GM23338 (cell line): Measurements from ENCODE around the gene MEI1. TPM values are rescaled to one million over a fixed set of nuclear protein-coding genes. Genes with fewer than 3 reads are reported as not detected.

Source experiments
- ATAC-seq: fragments of 200-7000 bp; cut with Tn5 transposase; 3 replicates; pipeline ENCODE4 v1.9.1; 2020
- DNase-seq: peaks from one replicate; pipeline ENCODE4 v3.0.0-alpha.2; 2015; ENCODE audit warnings: low spot score
- H2AFZ ChIP-seq: fragments of 200-600 bp; sonication (generic); 2 replicates; pipeline ENCODE4 v1.8.0; 2016; ENCODE audit warnings: antibody characterized with exemption, mild to moderate bottlenecking, moderate library complexity
- H3F3A ChIP-seq: fragments of 200-600 bp; sonication (generic); replicated peaks from 2 replicates; pipeline ENCODE4 v1.8.0; 2017; ENCODE audit warnings: antibody characterized with exemption, mixed run types, low read depth
- H3K27ac ChIP-seq: fragments of 200-600 bp; sonication (generic); 2 replicates; pipeline ENCODE4 v1.6.1; 2016; ENCODE audit warnings: low read depth
- H3K27me3 ChIP-seq: fragments of 200-600 bp; sonication (generic); 2 replicates; pipeline ENCODE4 v1.8.0; 2016; ENCODE audit warnings: mild to moderate bottlenecking, mixed run types, moderate library complexity; ENCODE audit not compliant: insufficient read depth
- H3K36me3 ChIP-seq: fragments of 200-600 bp; sonication (generic); 2 replicates; pipeline ENCODE4 v1.8.0; 2016; ENCODE audit warnings: mild to moderate bottlenecking; ENCODE audit not compliant: insufficient read depth
- H3K4me1 ChIP-seq: fragments of 200-600 bp; sonication (generic); 2 replicates; pipeline ENCODE4 v1.8.0; 2016; ENCODE audit warnings: mild to moderate bottlenecking, moderate library complexity; ENCODE audit not compliant: insufficient read depth
- H3K4me2 ChIP-seq: fragments of 200-600 bp; sonication (generic); 2 replicates; pipeline ENCODE4 v1.7.1; 2017; ENCODE audit warnings: mixed run types
- H3K4me3 ChIP-seq: fragments of 200-600 bp; sonication (generic); 2 replicates; pipeline ENCODE4 v1.6.1; 2016; ENCODE audit warnings: mixed run types
- H3K79me2 ChIP-seq: fragments of 200-600 bp; sonication (generic); replicated peaks from 2 replicates; pipeline ENCODE4 v1.8.0; 2017; ENCODE audit warnings: mild to moderate bottlenecking; ENCODE audit not compliant: insufficient read depth
- H3K9me2 ChIP-seq: fragments of 200-600 bp; sonication (generic); 2 replicates; pipeline ENCODE4 v1.8.0; 2017; ENCODE audit not compliant: insufficient read depth
- H4K20me1 ChIP-seq: fragments of 200-600 bp; sonication (generic); replicated peaks from 2 replicates; pipeline ENCODE4 v1.8.0; 2017; ENCODE audit warnings: mild to moderate bottlenecking; ENCODE audit not compliant: insufficient read depth
- H3K27ac Mint-ChIP-seq: 2 replicates; pipeline ENCODE4 v1.8.0; 2020; ENCODE audit warnings: inconsistent platforms, mild to moderate bottlenecking, moderate library complexity, mixed read lengths
- H3K27me3 Mint-ChIP-seq: 3 replicates; pipeline ENCODE4 v1.8.0; 2022; ENCODE audit warnings: low read depth, mild to moderate bottlenecking, moderate library complexity, mixed read lengths, inconsistent platforms; ENCODE audit not compliant: insufficient read depth, poor library complexity
- H3K36me3 Mint-ChIP-seq: 3 replicates; pipeline ENCODE4 v1.8.0; 2021; ENCODE audit warnings: low read depth, mild to moderate bottlenecking, inconsistent platforms, moderate library complexity, mixed read lengths
- H3K4me1 Mint-ChIP-seq: 3 replicates; pipeline ENCODE4 v1.8.0; 2020; ENCODE audit warnings: mild to moderate bottlenecking, inconsistent platforms, mixed read lengths
- H3K4me3 Mint-ChIP-seq: 3 replicates; pipeline ENCODE4 v1.8.0; 2021; ENCODE audit warnings: moderate library complexity, mild to moderate bottlenecking, inconsistent platforms, mixed read lengths
- H3K9me3 Mint-ChIP-seq: 3 replicates; pipeline ENCODE4 v1.8.0; 2020; ENCODE audit warnings: moderate library complexity, mild to moderate bottlenecking, inconsistent platforms, mixed read lengths
- CREB1 ChIP-seq: fragments of 250-450 bp; sonication (Bioruptor Pico); IDR thresholded peaks from 2 replicates; pipeline ENCODE4 v1.5.0; 2020; ENCODE audit warnings: low read depth, mild to moderate bottlenecking, moderate library complexity
- CTCF ChIP-seq, 2 experiments: fragments of 200-600 bp in 1 of 2; sonication (generic) in 1 of 2; conservative IDR thresholded peaks; 2 replicates each; pipeline versions ENCODE4 v1.5.1 to v1.6.1; 2016 to 2017; ENCODE audit warnings: antibody characterized with exemption in 2 of 2, low read depth in 2 of 2, mild to moderate bottlenecking in 2 of 2, moderate library complexity in 1 of 2
- ETS1 ChIP-seq: IDR thresholded peaks from 2 replicates; pipeline ENCODE4 v1.6.1; 2016; ENCODE audit warnings: antibody characterized with exemption
- EZH2 ChIP-seq: fragments of 200-600 bp; sonication (generic); IDR thresholded peaks from one replicate; pipeline ENCODE4 v1.8.0; 2017; ENCODE audit warnings: antibody characterized with exemption, mild to moderate bottlenecking, low read depth; ENCODE audit not compliant: unreplicated experiment
- EZH2phosphoT487 ChIP-seq: fragments of 200-600 bp; sonication (generic); IDR thresholded peaks from one replicate; pipeline ENCODE4 v1.8.1; 2018; ENCODE audit warnings: antibody characterized with exemption; ENCODE audit not compliant: unreplicated experiment
- JUNB ChIP-seq: IDR thresholded peaks from one replicate; pipeline ENCODE4 v1.6.1; 2016; ENCODE audit warnings: antibody characterized with exemption; ENCODE audit not compliant: unreplicated experiment
- NANOG ChIP-seq: IDR thresholded peaks from 2 replicates; pipeline ENCODE4 v1.6.1; 2016; ENCODE audit warnings: antibody characterized with exemption, borderline replicate concordance
- POLR2AphosphoS5 ChIP-seq: IDR thresholded peaks from 2 replicates; pipeline ENCODE4 v1.6.1; 2016; ENCODE audit warnings: antibody characterized with exemption, low read depth
- STAT1 ChIP-seq: IDR thresholded peaks from one replicate; pipeline ENCODE4 v1.6.1; 2016; ENCODE audit warnings: antibody characterized with exemption; ENCODE audit not compliant: unreplicated experiment
- ZNF114 ChIP-seq: fragments of 250-450 bp; sonication (Bioruptor Pico); IDR thresholded peaks from 2 replicates; pipeline ENCODE4 v1.5.0; 2020; ENCODE audit warnings: mild to moderate bottlenecking, moderate library complexity
- ZNF331 ChIP-seq: fragments of 250-450 bp; sonication (Bioruptor Pico); IDR thresholded peaks from 2 replicates; pipeline ENCODE4 v1.5.0; 2020; ENCODE audit warnings: low read depth, mild to moderate bottlenecking, moderate library complexity
- ZNF462 ChIP-seq: fragments of 250-450 bp; sonication (Bioruptor Pico); IDR thresholded peaks from 2 replicates; pipeline ENCODE4 v1.5.0; 2020; ENCODE audit warnings: mild to moderate bottlenecking, moderate library complexity
- polyA plus RNA-seq: library from polyadenylated mRNA; unstranded; fragments of >200 nt; fragmentation: Nextera tagmentation; extraction: Ambion mirVana; gene quantifications from 2 replicates; pipeline ENCODE4 v1.2.1, GENCODE V29; 2016
- total RNA-seq: library from RNA; depleted of rRNA; stranded (reverse); fragments of >200 nt; shearing (Covaris generic); gene quantifications from 2 replicates; pipeline ENCODE4 v1.2.3, GENCODE V29; 2014
- TF ChIP-seq, protein P1 (sequence below): IDR thresholded peaks from one replicate; pipeline ENCODE4 v1.6.1; 2018; ENCODE audit warnings: antibody characterized with exemption; ENCODE audit not compliant: unreplicated experiment

Gene MEI1
- total and polyA plus RNA-seq, 2 experiments from 2014 or later: 0.28 to 0.87 TPM

GRCh38 chr22:41821471-41822316 lies 122.4 kb downstream of the MEI1 start:
- DNase-seq (no peak), ATAC-seq (no peak)
- Histone ChIP-seq H3K4me1 (peaks cover 10% of the 10 kb centered on the region), H3K79me2 (no peaks in the 10 kb centered on the region), H3K4me2 (no peak overlapping the region), H3K27ac (no peak overlapping the region), H3K4me3 (no peak overlapping the region), H3K36me3 (no peaks in the 10 kb centered on the region; the same call in 1 of the 2 replicates), H3K9me2 (no peaks in the 10 kb centered on the region), H3K27me3 (no peaks in the 10 kb centered on the region), H4K20me1 (peaks cover 10% of the 10 kb centered on the region; the same call in 1 of the 2 replicates), H3F3A (no peaks in the 10 kb centered on the region), H2AFZ (no peak overlapping the region)
- Mint-ChIP-seq H3K4me1 (peaks cover 30% of the 10 kb centered on the region), H3K27me3 (peaks cover 11% of the 10 kb centered on the region), H3K36me3 (peaks cover 12% of the 10 kb centered on the region), H3K27ac (peak overlapping the region; percentile 11; the same call in 1 of the 2 replicates), H3K9me3 (no peaks in the 10 kb centered on the region), H3K4me3 (no peak overlapping the region)
- TF ChIP-seq POLR2AphosphoS5 (no peak), NANOG (no peak), STAT1 (no peak), CREB1 (no peak), CTCF (conservative IDR thresholded peaks at IDR 0.05; ENCODE audit: low read depth in 2 of 2) (no peak), ZNF462 (CRISPR knock-in tag) (no peak), ETS1 (no peak), EZH2phosphoT487 (no peak), ZNF114 (CRISPR knock-in tag) (no peak), ZNF331 (no peak), JUNB (no peak), EZH2 (no peak)
- TF ChIP-seq, protein P1, sequence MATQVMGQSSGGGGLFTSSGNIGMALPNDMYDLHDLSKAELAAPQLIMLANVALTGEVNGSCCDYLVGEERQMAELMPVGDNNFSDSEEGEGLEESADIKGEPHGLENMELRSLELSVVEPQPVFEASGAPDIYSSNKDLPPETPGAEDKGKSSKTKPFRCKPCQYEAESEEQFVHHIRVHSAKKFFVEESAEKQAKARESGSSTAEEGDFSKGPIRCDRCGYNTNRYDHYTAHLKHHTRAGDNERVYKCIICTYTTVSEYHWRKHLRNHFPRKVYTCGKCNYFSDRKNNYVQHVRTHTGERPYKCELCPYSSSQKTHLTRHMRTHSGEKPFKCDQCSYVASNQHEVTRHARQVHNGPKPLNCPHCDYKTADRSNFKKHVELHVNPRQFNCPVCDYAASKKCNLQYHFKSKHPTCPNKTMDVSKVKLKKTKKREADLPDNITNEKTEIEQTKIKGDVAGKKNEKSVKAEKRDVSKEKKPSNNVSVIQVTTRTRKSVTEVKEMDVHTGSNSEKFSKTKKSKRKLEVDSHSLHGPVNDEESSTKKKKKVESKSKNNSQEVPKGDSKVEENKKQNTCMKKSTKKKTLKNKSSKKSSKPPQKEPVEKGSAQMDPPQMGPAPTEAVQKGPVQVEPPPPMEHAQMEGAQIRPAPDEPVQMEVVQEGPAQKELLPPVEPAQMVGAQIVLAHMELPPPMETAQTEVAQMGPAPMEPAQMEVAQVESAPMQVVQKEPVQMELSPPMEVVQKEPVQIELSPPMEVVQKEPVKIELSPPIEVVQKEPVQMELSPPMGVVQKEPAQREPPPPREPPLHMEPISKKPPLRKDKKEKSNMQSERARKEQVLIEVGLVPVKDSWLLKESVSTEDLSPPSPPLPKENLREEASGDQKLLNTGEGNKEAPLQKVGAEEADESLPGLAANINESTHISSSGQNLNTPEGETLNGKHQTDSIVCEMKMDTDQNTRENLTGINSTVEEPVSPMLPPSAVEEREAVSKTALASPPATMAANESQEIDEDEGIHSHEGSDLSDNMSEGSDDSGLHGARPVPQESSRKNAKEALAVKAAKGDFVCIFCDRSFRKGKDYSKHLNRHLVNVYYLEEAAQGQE: no peak
